GM19043 (cell line): Measurements from ENCODE around the gene KCTD7.
"Not testable (repeated sequence)": the region's sequence is repeated elsewhere in the genome, so short reads cannot be mapped to it uniquely, and the experiment has no call there.

Experiments
- ATAC-seq: cut with Tn5 transposase; IDR thresholded peaks from one replicate; pipeline ENCODE4 v1.9.1; 2021; ENCODE audit warnings: low read depth; ENCODE audit not compliant: unreplicated experiment

The KCTD7 gene

GRCh38 chr7:66628361-66629221, at the start of gene KCTD7:
Gene KCTD7, plus strand, starts transcription at chr7:66628881. Its CDS starts 184 bp downstream, at chr7:66629065.
- peak; percentile 89 for ATAC-seq

GRCh38 chr7:66580380-66580779, 48.3 kb upstream of the KCTD7 start:
- not testable (repeated sequence) for ATAC-seq

GRCh38 chr7:66582816-66583489, 45.7 kb upstream of the KCTD7 start:
- not testable (repeated sequence) for ATAC-seq

DNA sequence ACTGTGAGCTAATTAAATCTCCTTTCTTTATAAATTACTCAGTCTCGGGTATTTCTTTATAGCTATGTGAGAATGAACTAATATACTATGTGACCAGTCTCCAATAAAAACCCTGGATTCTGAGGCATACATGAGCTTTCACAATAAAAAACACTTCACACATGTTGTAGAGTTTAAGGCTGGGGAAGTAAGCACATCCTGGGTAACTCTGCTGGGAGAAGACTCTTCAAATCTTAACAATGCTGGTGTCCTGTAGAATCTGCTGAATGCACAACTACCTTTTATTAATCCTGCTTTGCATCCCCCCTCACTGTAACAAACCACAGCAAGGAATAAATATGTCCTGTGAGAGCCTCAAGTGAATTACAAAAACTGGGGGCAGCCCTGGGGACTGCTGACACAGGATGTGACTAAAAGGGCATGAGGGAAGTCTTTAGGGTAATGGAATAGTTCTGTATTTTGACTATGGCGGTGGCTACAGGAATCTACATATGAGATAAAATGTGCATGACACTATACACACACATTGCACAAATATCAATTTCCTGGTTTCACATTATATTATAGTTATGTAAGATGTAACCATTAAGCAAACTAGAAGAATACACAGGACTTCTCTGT, 45.1 kb upstream of the KCTD7 start:
- no peak for ATAC-seq

- no peak for ATAC-seq
Observed at GRCh38 chr7:66586181-66586580, 42.5 kb upstream of the KCTD7 start.

GRCh38 chr7:66588226-66588625, 40.5 kb upstream of the KCTD7 start:
- ATAC-seq = not testable (repeated sequence)

GRCh38 chr7:66588856-66589570, 39.7 kb upstream of the KCTD7 start:
- not testable (repeated sequence) for ATAC-seq

GRCh38 chr7:66590302-66591057, 38.2 kb upstream of the KCTD7 start:
- not testable (repeated sequence) for ATAC-seq

- peak; percentile 5 for ATAC-seq
Observed at GRCh38 chr7:66591058-66591798, 37.5 kb upstream of the KCTD7 start.

- ATAC-seq = peak; percentile 99
Observed at GRCh38 chr7:66591799-66592596, 36.7 kb upstream of the KCTD7 start.

DNA sequence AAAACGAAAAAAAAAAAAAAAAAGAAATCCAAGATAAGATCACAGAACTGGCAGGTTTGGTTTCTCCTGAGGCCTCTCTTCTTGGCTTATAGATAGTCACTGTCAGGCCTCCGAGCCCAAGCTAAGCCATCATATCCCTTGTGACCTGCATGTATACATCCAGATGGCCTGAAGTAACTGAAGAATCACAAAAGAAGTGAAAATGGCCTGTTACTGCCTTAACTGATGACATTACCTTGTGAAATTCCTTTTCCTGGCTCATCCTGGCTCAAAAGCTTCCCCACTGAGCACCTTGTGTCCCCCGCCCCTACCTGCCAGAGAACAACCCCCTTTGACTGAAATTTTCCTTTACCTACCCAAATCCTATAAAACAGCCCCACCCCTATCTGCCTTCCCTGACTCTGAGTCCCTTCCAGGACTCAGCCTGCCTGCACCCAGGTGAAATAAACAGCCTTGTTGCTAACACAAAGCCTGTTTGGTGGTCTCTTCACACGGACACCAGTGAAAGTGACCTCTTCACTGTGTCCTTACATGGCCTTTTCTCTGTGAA, 36.0 kb upstream of the KCTD7 start:
- not testable (repeated sequence) for ATAC-seq

DNA sequence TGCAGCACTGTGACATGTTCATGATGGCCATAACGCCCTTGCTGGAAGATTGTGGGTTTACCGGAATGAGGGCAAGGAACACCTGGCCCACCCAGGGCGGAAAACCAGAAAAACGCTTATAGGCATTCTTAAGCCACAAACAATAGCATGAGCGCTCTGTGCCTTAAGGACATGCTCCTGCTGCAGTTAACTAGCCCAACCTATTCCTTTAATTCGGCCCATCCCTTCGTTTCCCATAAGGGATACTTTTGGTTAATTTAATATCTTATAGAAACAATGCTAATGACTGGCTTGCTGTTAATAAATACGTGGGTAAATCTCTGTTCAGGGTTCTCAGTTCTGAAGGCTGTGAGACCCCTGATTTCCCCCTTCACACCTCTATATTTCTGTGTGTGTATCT, 34.6 kb upstream of the KCTD7 start:
- not testable (repeated sequence) for ATAC-seq

- no peak for ATAC-seq
Observed at GRCh38 chr7:66597461-66597860, 31.2 kb upstream of the KCTD7 start.

- no peak for ATAC-seq
Observed at GRCh38 chr7:66602159-66602558, 26.5 kb upstream of the KCTD7 start.

DNA sequence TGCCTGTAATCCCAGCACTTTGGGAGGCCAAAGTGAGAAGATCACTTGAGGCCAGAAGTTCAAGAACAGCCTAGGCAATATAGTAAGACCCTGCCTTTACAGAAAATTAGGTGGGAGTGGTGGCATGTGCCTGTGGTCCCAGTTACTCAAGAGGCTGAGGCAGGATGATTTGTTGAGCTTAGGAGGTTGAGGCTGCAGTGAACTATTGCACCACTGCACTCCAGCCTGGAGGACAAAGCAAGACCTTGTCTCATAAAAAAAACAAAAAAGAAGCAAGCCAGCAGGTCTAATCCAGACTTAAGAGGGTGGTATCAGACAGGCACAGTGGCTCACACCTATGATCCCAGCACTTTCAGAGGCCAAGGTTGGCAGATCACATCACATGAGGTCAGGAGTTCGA, 24.5 kb upstream of the KCTD7 start:
- ATAC-seq = no peak

DNA sequence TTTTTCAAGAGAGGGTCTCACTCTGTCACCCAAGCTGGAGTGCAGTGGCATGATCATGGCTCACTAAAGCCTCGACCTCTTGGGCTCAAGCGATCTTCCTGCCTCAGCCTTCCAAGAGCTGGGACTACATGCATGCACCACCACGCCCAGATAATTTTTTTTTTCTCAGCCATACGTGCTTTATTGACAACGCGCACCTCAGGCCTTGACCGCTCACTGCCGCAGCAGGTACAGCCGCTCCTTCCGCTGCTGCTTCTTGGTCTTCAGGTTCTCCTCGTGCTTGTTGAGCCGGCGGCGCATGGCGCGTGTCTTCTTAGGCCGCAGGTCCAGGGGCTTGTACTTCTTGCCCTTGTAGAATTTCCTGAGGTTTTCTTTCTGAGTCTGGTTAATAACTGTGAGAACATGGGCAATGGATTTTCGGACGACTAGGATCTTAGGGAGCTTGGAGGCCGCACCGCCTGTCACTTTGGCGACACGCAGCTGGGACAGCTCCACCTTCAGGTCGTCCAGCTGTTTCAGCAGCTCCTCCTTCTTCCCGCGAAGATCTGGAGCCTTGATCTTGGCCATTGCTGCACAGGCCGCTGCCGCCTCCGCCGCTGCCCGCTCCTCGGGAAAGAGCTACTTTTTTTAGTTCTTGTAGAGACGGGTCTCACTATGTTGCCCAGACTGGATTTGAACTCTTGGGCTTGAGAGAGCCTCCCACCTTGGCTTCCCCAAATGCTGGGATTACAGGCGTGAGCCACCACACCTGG, 22.0 kb upstream of the KCTD7 start:
- ATAC-seq = not testable (repeated sequence)

GRCh38 chr7:66609176-66609575, 19.5 kb upstream of the KCTD7 start:
- ATAC-seq = no peak
